Occipital lobe (tissue), 2 donors: Measurements from ENCODE around the gene FAM118B. TPM values are rescaled to one million over a fixed set of nuclear protein-coding genes. Genes with fewer than 3 reads are reported as not detected.
"Not testable (repeated sequence)": the region's sequence is repeated elsewhere in the genome, so short reads cannot be mapped to it uniquely, and the experiment has no call there.

ENCODE experiments used
- DNase-seq: peaks from one replicate; lab custom pipeline; 2025; lab: John Stamatoyannopoulos, UW
- total RNA-seq: library from RNA; depleted of rRNA; stranded (reverse); fragments of >200 nt; gene quantifications from one replicate; pipeline ENCODE4 v1.2.3, GENCODE V29; 2014

Gene FAM118B
- total RNA-seq, 1 donor from 2014 or later = 25.4 TPM

DNA sequence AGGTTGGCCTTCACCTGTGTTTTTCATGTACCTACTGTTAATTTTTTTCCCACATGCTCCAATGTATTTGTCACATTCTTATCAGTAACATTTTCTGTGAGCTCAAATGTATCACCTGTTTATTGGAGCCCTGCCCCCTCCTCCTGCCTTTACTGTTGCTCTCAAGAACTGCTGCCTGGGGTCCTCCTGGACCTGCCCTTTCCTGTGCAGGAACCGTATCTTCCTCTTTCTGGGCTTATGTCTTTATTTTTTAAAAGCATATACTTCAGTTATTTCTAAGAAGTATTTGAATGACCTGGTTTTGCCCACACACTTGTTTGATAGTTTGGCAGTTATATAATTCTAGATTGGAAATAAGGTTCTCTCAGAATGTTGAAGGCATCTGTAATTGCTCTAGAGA, 5.9 kb downstream of the FAM118B start:
- DNase-seq = no peak

GRCh38 chr11:126219547-126219946, 8.0 kb downstream of the FAM118B start:
- DNase-seq = no peak

DNA sequence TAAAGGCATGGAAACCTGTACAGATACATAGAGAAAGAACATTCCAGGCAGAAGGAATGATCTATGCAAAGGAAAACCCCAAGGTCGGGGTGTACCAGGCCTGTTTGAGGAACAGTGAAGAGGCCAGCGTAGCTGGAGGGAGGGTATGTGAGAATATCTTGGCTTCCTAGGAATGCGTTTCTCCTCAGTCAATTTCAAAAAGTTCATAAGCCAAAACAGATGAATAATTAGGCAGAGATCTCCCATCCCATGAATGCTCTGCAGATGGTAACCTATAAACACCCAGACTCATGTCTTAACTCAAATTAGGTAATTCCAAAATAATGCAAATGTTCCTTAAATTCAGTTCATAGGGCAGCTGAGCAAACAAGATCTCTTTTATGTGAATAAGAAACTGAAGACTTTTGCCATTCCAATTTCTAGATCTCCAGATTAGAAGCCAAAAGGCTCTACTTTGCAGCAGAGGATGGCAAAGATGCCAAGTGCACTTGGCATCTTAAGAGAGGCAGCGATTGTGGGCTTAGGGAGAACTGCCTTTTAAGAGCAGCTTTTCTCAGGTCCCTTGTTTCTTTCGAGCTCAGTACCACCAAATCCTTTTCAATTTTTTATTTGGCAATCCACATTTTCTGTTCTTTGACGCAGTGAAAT, 13.2 kb downstream of the FAM118B start:
- no peak for DNase-seq

DNA sequence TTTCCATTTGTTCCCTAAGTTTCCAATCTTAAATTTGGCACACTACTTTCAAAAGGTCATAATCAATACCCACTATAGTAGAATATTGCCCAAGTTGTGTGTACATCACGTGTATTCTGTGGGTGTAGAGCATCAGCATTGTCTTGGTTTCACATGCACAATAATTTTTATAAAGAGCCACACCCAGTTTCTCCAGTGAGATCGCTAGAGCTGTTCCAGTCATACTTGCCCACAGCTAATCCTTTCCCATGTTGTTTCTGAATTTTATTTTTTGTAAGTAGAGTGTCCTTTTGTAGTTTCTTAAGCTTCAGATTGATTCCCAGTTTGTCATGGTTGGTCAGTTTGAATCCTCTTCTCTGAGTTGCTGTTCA, 13.7 kb downstream of the FAM118B start:
- no peak for DNase-seq

- DNase-seq = no peak
Measured at GRCh38 chr11:126226334-126227084, 14.9 kb downstream of the FAM118B start.

GRCh38 chr11:126229858-126230540, 18.4 kb downstream of the FAM118B start:
- DNase-seq = no peak

DNA sequence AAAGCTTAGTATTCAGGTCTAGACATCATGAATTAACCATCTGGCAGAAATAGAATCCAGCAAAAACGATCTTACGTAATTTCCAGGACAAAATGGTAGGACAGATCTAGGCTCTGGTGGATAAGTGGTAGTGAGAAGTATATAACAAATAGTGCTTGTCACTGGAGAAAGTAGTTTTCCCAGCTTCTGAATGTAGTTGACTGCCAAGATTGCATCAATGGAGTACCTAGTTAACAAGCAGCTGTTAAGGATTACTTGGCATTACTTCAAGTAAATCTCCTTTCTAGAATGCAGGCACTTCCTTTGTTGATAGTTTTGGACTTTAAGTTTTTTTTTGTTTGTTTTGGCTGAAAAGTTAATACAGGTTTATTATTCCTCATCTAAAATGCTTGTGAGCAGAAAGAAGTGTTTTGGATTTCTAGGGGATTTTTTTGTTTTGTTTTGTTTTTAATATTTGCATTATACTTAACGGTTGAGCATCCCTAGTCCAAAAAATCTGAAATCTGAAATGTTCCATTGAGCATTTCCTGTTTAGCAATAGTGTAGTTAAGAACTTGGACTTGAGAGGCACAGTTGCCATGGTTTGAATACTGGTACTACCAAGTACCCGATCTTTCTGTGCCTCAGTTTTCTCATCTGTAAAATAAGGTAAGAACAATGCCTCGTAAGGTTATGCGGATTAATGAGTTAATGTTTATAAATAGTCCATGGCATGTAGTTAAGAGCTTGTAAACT, 20.3 kb downstream of the FAM118B start:
- no peak for DNase-seq

- no peak for DNase-seq
Measured at GRCh38 chr11:126232683-126233082, 21.1 kb downstream of the FAM118B start.

GRCh38 chr11:126233391-126233790, 21.8 kb downstream of the FAM118B start:
- DNase-seq = no peak

- DNase-seq = no peak
Measured at GRCh38 chr11:126246636-126247035, 35.1 kb downstream of the FAM118B start.

- DNase-seq = no peak
Measured at GRCh38 chr11:126253265-126253664, 41.7 kb downstream of the FAM118B start.

DNA sequence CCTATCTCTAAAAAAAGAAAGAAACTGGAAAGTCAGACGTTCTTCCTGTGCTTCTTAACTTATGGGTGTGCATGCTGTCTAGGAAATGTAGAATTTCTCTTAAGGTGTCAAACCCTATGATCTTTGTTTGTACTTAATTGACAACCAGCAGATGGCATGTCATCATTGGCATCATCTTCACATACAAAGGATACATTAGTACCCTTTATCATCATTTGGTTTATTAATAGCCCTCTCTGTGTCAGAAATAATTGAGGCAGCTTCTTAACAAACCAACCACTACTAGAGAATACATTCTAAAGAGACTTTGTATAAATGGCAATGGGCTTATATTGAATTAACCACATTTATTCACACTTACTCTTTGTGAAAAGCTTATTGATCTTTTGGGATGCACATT, 43.2 kb downstream of the FAM118B start:
- DNase-seq = no peak

DNA sequence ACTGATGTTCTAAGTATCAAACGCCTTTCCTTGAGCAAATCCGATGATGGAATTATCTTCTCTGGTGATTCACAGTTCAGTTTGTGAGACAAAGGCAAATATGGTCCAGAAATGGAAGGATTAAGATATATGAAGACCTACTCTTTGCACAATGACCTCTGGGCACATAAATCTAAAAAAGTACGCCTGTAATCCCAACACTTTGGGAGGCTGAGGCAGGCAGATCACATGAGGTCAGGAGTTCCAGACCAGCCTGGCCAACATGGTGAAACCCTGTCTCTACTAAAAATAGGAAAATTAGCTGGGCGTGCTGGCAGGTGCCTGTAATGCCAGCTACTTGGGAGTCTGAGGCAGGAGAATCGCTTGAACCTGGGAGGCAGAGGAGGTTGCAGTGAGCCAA, 43.9 kb downstream of the FAM118B start:
- not testable (repeated sequence) for DNase-seq

- no peak for DNase-seq
Measured at GRCh38 chr11:126256216-126256615, 44.6 kb downstream of the FAM118B start.

- no peak for DNase-seq
Measured at GRCh38 chr11:126257144-126257543, 45.6 kb downstream of the FAM118B start.

GRCh38 chr11:126257764-126258163, 46.2 kb downstream of the FAM118B start:
- DNase-seq = no peak

GRCh38 chr11:126262216-126262615, 50.6 kb downstream of the FAM118B start:
- no peak for DNase-seq

DNA sequence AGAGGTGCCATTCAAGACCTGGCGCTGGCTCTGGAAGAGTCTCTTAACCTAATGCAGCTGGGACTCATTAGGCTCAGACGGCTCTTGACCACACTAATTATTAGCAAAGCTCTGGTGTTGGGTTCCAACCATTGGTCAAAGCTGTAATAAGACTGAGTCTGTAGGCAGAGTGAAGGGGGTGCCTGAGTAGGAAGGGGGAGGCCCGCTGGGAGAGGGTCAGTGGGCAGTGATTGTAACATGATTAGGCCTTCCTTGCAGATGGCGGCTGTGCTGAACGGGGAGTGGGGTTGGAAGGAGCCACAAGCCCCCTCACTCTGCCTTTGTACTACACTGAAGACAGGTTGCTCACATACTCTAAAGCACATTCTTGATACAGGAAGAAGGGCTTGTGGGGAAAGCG, 51.9 kb downstream of the FAM118B start:
- DNase-seq = no peak

DNA sequence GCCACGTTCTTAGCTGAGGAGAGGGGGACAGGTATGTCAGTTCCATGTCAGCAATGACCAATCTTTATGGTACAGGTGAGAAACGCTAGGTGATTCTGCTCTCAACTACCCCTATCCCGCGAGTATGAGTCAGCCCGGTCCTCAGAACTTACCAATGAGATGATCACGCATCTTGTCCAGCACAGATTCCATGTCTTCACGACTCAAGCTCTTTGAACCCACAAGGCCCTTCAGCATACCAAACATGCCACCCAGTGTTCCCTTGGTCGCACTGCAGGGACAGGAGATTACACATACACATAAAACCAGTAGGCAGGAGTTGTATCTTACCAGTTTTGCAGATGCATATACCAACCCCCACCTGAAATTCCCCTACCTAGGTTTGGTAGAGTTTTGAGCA, 54.2 kb downstream of the FAM118B start:
- no peak for DNase-seq

GRCh38 chr11:126267650-126268049, 56.1 kb downstream of the FAM118B start:
- no peak for DNase-seq

GRCh38 chr11:126268361-126268707, 56.8 kb downstream of the FAM118B start:
- no peak for DNase-seq
